ENCODE data around the gene GHR.
"Not testable (repeated sequence)": the region's sequence is repeated elsewhere in the genome, so short reads cannot be mapped to it uniquely, and the experiment has no call there.

The GHR gene

DNA sequence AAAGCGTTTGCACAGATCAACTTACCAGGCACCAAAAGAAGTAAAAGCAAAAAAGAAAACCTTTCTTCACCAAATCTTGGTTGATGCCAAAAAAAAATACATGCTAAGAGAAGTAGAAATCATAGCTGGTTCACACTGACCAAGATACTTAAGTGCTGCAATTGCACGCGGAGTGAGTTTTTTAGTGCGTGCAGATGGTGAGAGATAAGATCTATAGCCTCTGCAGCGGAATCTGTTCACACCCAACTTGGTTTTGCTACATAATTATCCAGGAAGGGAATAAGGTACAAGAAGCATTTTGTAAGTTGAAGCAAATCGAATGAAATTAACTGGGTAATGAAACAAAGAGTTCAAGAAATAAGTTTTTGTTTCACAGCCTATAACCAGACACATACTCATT, 297.0 kb downstream of the GHR start:
- no peak for DNase-seq

DNA sequence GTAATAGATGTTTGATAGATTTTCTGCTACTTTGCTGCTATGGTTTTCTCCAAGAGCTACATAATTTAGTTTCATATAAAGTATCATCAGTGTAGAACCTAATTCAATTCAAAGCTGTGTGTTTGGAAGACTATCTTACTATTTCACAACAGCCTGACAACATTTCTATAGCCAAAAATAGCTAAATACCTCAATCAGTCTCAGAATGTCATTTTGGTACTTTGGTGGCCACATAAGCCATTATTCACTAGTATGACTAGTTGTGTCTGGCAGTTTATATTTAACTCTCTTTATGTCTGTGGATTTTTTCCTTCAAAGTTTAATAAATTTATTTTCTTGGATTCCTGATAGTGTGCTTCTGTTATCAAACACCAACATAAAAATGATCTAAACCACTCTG, 298.2 kb downstream of the GHR start:
- DNase-seq, result peak; percentile 7

DNA sequence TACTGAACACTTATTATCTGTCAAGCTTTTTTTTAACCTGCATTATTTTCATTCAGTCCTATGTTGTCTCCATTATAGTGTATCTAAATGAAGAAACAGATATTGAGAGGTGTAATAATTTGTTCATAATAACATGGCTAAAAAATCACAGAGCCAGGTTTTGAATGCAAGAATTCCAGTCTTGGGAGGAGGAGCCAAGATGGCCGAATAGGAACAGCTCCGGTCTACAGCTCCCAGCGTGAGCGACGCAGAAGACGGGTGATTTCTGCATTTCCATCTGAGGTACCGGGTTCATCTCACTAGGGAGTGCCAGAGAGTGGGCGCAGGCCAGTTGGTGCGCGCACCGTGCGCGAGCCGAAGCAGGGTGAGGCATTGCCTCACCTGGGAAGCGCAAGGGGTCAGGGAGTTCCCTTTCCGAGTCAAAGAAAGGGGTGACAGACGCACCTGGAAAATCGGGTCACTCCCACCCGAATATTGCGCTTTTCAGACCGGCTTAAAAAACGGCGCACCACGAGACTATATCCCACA, 311.4 kb downstream of the GHR start:
- DNase-seq, result not testable (repeated sequence)

- no peak for DNase-seq
These were observed 317.7 kb downstream of the GHR start for GRCh38 chr5:42740920-42741319.

GRCh38 chr5:42745426-42745825, 322.2 kb downstream of the GHR start:
- peak; percentile 9 for DNase-seq

DNA sequence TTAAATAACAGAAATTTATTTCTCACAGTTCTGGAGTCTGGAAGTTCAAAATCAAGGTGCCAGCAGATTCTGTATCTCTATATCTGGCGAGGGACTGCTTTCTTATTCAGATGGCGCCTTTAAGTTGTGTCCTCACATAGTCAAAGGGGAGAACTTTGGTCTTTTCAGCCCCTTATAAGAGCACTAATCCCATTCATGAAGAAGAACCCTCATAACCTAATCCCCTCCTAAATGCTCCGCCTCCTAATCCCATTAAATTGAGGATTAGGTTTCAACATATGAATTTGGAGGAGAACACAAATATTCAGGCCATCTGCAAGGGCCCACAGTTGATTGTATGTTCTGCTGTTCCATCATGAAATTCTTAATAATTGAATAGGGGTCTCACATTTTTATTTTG, 322.6 kb downstream of the GHR start:
- no peak for DNase-seq

DNA sequence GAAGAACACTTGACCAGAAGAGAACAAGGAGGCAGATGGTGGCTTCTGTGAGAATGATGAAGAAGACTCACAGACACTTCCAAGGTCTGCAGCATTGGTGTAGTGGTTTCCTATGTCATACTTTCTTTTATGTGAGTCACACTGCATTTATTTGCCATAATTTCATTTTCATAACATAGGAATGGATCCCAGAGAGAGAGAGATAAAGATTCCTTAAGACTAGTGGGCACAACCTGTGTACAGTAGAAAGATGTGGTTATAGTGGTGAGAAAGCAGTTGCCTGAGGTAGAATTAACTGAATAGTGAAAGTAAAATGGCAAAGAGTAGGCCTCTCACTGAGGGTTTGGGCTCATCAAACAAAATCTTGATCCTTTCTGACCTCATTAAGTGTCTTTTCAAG, 325.8 kb downstream of the GHR start:
- DNase-seq, result peak; percentile 15

GRCh38 chr5:42750507-42750906, 327.3 kb downstream of the GHR start:
- DNase-seq, result no peak

- DNase-seq, result no peak
These were observed 327.8 kb downstream of the GHR start for GRCh38 chr5:42751044-42751443.

- no peak for DNase-seq
These were observed 329.9 kb downstream of the GHR start for GRCh38 chr5:42753099-42753498.

DNA sequence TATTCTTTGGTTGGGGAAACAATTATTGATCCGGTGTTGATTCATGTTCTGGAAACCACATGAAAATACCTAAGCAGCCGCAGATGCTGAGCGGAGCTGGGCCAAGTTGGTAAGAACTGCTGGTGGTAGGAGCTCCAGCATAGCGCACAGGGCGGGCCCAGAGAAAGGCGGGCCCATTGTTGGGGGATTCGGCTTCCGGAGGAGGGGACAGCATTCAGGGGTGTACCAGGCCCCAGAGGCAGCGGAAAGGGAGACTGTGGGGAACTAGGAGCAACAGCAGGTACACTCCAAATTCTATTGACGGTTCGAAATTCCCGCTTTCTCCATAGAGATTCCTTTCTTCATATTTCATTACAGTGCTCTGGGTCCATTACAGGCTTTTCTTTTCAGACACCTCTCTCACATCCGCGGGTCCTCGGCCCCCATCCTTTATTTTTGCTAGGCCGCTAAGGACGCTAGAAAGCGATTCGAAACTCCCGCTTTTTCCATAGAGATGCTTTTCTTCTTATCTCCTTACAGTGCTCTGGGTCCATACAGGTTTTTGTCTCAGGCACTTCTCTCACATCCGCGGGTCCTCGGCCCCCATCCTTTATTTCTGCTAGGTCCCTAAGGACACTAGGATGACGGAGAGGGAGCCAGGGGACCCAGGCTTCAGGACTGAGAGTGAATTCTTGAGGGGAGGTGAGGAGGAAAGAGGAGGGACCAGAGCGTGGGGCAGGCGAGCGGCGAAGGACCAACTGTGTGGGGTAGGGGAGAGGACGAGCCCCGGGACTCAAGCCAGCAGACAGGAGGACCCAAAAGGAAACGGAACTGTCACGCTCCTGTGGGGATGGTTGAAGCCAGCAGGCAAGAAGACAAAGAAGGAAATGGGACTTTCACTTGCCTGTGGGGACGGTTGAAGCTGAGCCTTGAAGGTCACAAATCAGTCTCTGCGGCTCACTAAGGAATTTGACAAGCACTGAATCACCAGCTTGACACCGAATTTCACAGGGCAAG, 333.7 kb downstream of the GHR start, which contains the start of gene CCDC152:
TSS of gene CCDC152 (plus strand) at position 213 of the 996 bp plus-strand sequence. CDS start 2,304 bp downstream, outside the sequence.
- DNase-seq, result peak; percentile 74

GRCh38 chr5:42759456-42759855, 336.2 kb downstream of the GHR start:
- DNase-seq, result no peak

GRCh38 chr5:42760426-42760825, 337.2 kb downstream of the GHR start:
- DNase-seq, result no peak

GRCh38 chr5:42761791-42762190, 338.6 kb downstream of the GHR start:
- DNase-seq, result no peak

GRCh38 chr5:42767491-42768105, 344.4 kb downstream of the GHR start:
- DNase-seq, result peak; percentile 47

- no peak for DNase-seq
These were observed 344.9 kb downstream of the GHR start for GRCh38 chr5:42768106-42768504.

- no peak for DNase-seq
These were observed 346.8 kb downstream of the GHR start for GRCh38 chr5:42770003-42770402.
